Small intestine (tissue), 7 donors: Measurements from ENCODE around the gene PCED1A. TPM values are rescaled to one million over a fixed set of nuclear protein-coding genes. Genes with fewer than 3 reads are reported as not detected.

Experiments
- DNase-seq, 2 donors: peaks; one replicate each; pipeline versions ENCODE4 v3.0.0 to v3.0.0-alpha.2; 2013
- FAIRE-seq: peaks from 2 replicates; lab custom pipeline; 2012; peaks lifted over from hg19 to GRCh38; lab: Jason Lieb, UNC
- H3K27ac ChIP-seq, 3 donors: one replicate each; pipeline ENCODE4 v1.5.1; 2013; ENCODE audit warnings: low read length in 2 of 3, mild to moderate bottlenecking in 2 of 3, control low read depth in 1 of 3, inconsistent platforms in 1 of 3, low read depth in 1 of 3, moderate library complexity in 1 of 3
- H3K27me3 ChIP-seq, 3 donors: one replicate each; pipeline ENCODE4 v1.6.1; 2013; ENCODE audit warnings: low read length in 3 of 3, inconsistent platforms in 1 of 3; ENCODE audit not compliant: control insufficient read depth in 3 of 3, insufficient read depth in 3 of 3
- H3K36me3 ChIP-seq, 3 donors: one replicate each; pipeline ENCODE4 v1.6.1; 2013; ENCODE audit warnings: low read length in 3 of 3, inconsistent platforms in 1 of 3, low read depth in 1 of 3, mild to moderate bottlenecking in 1 of 3, moderate library complexity in 1 of 3; ENCODE audit not compliant: control insufficient read depth in 3 of 3, insufficient read depth in 2 of 3
- H3K4me1 ChIP-seq, 3 donors: one replicate each; pipeline ENCODE4 v1.6.1; 2013; ENCODE audit warnings: low read length in 2 of 3, inconsistent platforms in 1 of 3, low read depth in 1 of 3, mild to moderate bottlenecking in 1 of 3, moderate library complexity in 1 of 3; ENCODE audit not compliant: control insufficient read depth in 3 of 3, insufficient read depth in 2 of 3
- H3K4me3 ChIP-seq, 3 donors: one replicate each; pipeline ENCODE4 v1.5.1; 2013; ENCODE audit warnings: low read length in 3 of 3, control low read depth in 1 of 3, inconsistent platforms in 1 of 3, low read depth in 1 of 3, mild to moderate bottlenecking in 1 of 3, moderate library complexity in 1 of 3
- H3K9me3 ChIP-seq, 2 donors: one replicate each; pipeline ENCODE4 v1.6.1; 2013; ENCODE audit warnings: low read depth in 1 of 2, low read length in 1 of 2; ENCODE audit not compliant: control insufficient read depth in 2 of 2, insufficient read depth in 1 of 2
- WGBS, 3 donors: extraction: QIAGEN DNeasy Blood & Tissue Kit; methylation state at CpG; one replicate each; pipeline ENCODE4 v1.1.7; 2013; 5-methylcytosine and 5-hydroxymethylcytosine counted together
- polyA plus RNA-seq, 4 donors: library from polyadenylated mRNA; stranded (reverse) in 3 of 4; unstranded in 1 of 4; fragments of 200-250 nt in 3 of 4; fragments of 120-200 nt in 1 of 4; gene quantifications; one replicate each; pipeline versions ENCODE4 v1.2.1 to v1.2.3, GENCODE V29; 2013
- donor health status: healthy with polysubstance abuse.
- donor health status: control.
- donor health status: control.
- donor health status: Bipolar disorder and iron deficiency.
- donor health status: healthy.

The PCED1A gene
- polyA plus RNA-seq, 4 donors = 19.9 to 63.3 (median 37.2) TPM

DNA sequence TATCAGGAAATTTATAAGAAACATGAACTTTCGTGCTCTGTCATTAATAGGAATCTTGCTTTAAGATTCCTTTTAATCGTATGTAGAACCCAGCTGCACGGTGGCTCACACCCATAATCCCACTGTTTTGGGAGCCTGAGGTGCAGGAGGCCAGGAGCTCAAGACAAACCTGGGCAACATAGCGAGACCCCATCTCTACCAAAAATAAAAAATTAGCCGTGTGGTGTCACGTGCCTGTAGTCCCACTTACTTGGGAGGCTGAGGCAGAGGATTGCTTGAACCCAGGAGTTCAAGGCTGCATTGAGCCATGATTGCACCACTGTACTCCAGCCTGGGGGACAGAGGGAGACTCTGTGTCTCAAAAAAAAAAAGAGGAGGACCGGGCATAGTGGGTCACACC, 40.2 kb upstream of the PCED1A start:
- DNase-seq (no peak), FAIRE-seq (no peak)
- H3K4me3 ChIP-seq = no peak overlapping the region
- WGBS, 3 donors = 86 to 93% (median 91%) methylated on average over 7 of the region's 7 CpGs
- H3K4me1 ChIP-seq = no peaks in the 10 kb centered on the region
- no peak overlapping the region for H3K27ac ChIP-seq
- H3K9me3 ChIP-seq = no peaks in the 10 kb centered on the region
- peaks cover 0 to 13% (median 0%) of the 10 kb centered on the region in 3 donors for H3K36me3 ChIP-seq
- no peaks in the 10 kb centered on the region for H3K27me3 ChIP-seq

DNA sequence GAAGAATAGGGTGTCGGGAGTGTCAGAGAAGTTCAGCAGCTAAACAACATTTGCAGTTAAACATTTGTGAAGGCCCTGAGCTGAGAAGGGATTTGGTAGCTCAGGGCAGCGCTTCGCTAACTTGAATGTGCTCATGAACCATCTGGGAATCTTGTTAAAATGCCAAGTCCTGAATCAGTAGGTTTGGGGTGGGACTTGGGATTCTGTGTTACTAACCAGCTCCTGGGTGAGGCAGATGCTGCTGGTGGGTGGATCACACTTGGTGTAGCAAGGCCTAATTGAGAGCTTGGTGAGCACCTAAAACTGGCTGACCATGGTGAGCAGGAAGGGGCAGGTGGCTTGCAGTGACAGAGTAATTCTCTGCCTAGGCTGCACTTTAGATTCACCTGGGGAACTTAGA, 38.7 kb upstream of the PCED1A start:
- FAIRE-seq (no peak), DNase-seq (no peak)
- peaks cover 0 to 14% (median 0%) of the 10 kb centered on the region in 3 donors for H3K36me3 ChIP-seq
- H3K4me3 ChIP-seq = no peak overlapping the region
- no peak overlapping the region for H3K27ac ChIP-seq
- H3K9me3 ChIP-seq = no peaks in the 10 kb centered on the region
- peaks cover 0 to 5% (median 4%) of the 10 kb centered on the region in 3 donors for H3K4me1 ChIP-seq
- no peaks in the 10 kb centered on the region for H3K27me3 ChIP-seq
- 71 to 85% (median 83%) methylated on average over 3 of the region's 3 CpGs for WGBS, 3 donors

DNA sequence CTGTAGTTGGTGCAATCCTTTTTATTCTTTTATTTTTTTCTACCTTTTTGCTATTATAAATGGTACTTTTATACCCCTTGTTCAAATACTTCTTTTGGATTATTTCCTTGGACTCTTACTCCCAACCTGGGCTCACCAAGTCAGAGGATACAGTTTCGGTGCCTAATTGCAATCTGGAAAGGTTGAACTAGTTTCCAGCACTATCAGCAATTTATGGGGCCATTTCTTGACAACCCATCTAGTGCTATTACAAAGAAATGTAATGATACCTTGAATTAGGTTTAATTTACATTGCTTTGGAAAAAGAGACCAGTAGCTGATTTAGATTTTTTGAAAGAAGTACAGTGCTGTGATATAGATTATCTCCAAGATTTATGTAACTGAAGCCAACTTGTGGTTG, 38.1 kb upstream of the PCED1A start:
- 91 to 97% (median 97%) methylated on average over 1 of the region's 1 CpG for WGBS, 3 donors
- DNase-seq (no peak), FAIRE-seq (no peak)
- no peak overlapping the region for H3K4me3 ChIP-seq
- no peaks in the 10 kb centered on the region for H3K9me3 ChIP-seq
- H3K36me3 ChIP-seq = peaks cover 0 to 14% (median 0%) of the 10 kb centered on the region in 3 donors
- H3K4me1 ChIP-seq = peaks cover 0 to 5% (median 4%) of the 10 kb centered on the region in 3 donors
- H3K27ac ChIP-seq = no peak overlapping the region
- no peaks in the 10 kb centered on the region for H3K27me3 ChIP-seq

DNA sequence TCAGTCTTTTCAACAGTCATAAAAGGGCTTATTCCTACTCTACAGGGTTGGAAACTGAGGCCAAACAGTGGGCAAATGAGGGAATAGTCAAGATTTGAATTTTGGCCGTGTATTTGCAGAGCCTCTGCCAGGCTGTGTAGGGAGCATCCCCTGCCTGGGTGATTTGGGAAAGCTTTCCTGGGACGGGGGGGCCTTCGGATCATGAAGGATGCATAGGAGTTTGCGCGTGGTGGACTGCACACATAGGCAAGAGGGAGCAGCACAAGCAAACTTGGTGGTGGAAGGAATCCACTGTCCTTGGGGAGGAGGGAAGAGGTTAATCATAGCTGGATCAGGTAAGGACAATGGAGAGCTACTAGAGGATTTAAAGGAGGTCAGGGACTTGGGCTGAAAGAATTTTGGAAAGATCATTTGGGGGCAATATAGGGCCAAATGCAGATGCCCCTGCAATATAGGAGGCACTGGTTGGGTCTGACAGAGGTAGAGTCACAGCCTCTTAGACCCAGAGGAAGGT, 35.3 kb upstream of the PCED1A start:
- no peak overlapping the region for H3K27ac ChIP-seq
- FAIRE-seq = no peak
- H3K27me3 ChIP-seq = peaks cover 0 to 22% (median 0%) of the 10 kb centered on the region in 3 donors
- WGBS, 3 donors = 93 to 97% (median 95%) methylated on average over 5 of the region's 5 CpGs
- no peaks in the 10 kb centered on the region for H3K9me3 ChIP-seq
- no peak overlapping the region for H3K4me3 ChIP-seq
- H3K4me1 ChIP-seq = peaks cover 0 to 11% (median 4%) of the 10 kb centered on the region in 3 donors
- no peak for DNase-seq
- peaks cover 0 to 12% (median 0%) of the 10 kb centered on the region in 3 donors for H3K36me3 ChIP-seq

DNA sequence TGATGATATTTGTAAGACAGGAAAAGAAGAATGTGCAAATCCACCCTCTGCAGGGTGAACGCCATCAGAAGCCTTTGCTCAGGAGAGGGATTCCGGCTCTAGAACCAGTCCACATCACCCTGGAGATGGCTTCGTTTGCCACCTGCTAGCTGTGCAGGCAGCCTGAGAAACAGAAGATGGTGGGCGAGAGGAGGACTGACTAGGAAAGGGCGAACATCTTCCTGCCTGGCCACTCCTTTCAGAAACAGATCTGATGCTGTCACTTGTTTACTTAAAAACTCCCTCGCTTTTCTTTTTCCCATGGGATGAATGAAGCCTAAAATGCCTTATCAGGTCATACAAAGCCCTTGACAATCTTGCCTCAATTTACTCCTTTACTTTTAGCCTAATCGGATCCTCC, 34.0 kb upstream of the PCED1A start:
- FAIRE-seq (no peak), DNase-seq (peak; percentile 11 to 17)
- no peaks in the 10 kb centered on the region for H3K9me3 ChIP-seq
- H3K36me3 ChIP-seq = peaks cover 0 to 12% (median 0%) of the 10 kb centered on the region in 3 donors
- H3K27ac ChIP-seq = no peak overlapping the region
- WGBS, 3 donors = 20 to 28% (median 23%) methylated on average over 7 of the region's 7 CpGs
- peaks cover 0 to 11% (median 4%) of the 10 kb centered on the region in 3 donors for H3K4me1 ChIP-seq
- peaks cover 0 to 26% (median 0%) of the 10 kb centered on the region in 3 donors for H3K27me3 ChIP-seq
- peak overlapping the region in 2 of 3 donors; percentile 17 to 96 for H3K4me3 ChIP-seq

DNA sequence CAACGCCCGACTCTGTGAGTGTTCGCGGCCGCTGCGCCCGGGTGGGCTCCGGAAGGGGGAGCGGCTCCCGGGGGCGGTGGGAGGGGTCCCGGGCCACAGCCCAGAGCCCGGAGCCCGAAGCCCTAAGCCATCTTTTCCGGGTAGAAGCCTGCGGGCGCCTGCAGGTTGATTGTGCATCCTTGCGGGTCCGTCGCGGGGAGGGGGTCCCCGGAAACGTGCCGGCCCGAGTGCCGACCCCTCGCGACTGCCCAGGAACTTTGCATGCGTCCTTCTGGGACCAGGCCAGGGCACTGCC, 33.2 kb upstream of the PCED1A start:
- no peak for FAIRE-seq

DNA sequence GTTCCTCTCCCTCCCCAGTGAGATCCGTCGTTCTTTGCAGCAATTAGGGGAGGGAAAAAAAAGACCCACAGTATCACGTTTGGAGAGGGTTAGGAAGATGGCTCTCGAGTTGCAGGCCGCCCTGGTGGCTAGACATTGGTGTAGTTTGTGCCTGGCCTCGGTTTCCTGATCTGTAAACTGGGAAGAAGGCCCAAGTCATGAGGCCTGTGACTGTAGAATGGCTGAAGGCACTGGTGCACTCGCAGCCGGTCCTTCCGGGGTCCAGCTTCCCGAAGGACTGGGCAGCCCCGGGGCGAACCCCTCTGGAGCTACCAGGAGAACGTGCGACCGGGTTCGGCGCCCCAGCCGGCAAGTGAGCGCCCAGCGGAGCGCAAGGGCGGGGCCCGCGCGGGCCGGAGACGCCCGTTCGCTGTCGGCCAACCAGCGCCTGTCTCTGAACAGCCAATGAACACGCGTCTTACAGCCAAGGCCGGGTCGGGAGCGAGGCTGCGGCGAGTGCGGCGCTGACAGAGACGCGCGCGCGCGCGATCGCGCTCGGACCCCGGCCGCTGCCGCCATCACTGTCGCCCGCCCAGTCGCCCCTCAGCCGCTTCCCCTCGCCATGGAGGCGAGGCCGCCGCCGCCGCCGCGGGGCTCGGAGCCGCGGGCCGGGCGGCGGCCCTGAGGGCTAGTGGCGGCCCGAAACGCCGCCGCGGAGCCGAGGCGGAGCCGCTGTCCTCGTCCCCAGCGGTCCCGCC, 32.7 kb upstream of the PCED1A start, which contains the start of gene PTPRA:
Gene PTPRA (plus strand): TSS at position 472 of the 737 bp plus-strand sequence. CDS start 90,797 bp downstream, outside the sequence.
- H3K27ac ChIP-seq = peak within 1 kb of the TSS; percentile 22 to 85 (median 46)
- peaks cover 0 to 11% (median 4%) of the 10 kb centered on the region in 3 donors for H3K4me1 ChIP-seq
- H3K9me3 ChIP-seq = no peaks in the 10 kb centered on the region
- H3K36me3 ChIP-seq = peaks cover 0 to 9% (median 0%) of the 10 kb centered on the region in 3 donors
- DNase-seq = peak; percentile 91 to 96
- WGBS, 3 donors = 0% methylated on average over 41 to 83 of the region's 83 CpGs
- peak within 1 kb of the TSS; percentile 75 to 97 (median 96) for H3K4me3 ChIP-seq
- FAIRE-seq = no peak
- peaks cover 0 to 26% (median 0%) of the 10 kb centered on the region in 3 donors for H3K27me3 ChIP-seq

More for the DNA sequence above, 33.2 kb upstream of the PCED1A start:
- DNase-seq = peak in 1 of 2 donors; percentile 39
- Histone ChIP-seq H3K4me1 (peaks cover 0 to 11% (median 4%) of the 10 kb centered on the region in 3 donors), H3K27ac (peak overlapping the region; percentile 22 to 85 (median 46)), H3K9me3 (no peaks in the 10 kb centered on the region), H3K36me3 (peaks cover 0 to 10% (median 0%) of the 10 kb centered on the region in 3 donors), H3K4me3 (peak overlapping the region; percentile 75 to 97 (median 96)), H3K27me3 (peaks cover 0 to 26% (median 0%) of the 10 kb centered on the region in 3 donors)
- 0 to 1% (median 0%) methylated on average over 16 to 29 of the region's 29 CpGs for WGBS, 3 donors

DNA sequence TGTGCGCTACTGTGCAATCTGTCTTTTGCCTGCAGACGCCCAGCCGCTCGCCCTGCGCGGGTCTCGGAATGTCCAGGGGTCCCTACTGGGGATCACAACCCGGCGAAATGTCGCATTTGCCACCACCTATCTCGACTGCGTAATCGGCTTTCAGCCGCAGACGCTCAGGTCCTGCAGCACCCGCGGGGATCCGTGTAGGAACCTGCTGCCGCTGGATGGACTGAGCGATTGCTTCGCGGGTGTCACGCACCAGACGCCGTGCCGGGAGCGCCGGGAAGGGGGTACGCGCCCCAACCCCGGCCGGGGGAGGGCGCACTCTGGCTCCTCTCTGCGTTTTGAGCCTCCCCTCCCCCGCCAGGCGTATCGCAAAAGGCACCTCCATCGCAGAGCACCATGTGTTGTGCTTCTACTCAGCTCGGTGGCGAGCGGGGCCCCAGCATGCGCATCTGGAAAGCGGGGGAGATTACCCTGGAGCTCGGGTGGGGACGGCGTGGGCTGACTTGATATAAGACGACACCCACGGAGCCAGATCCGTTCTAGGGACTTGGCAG, 32.1 kb upstream of the PCED1A start:
- H3K4me3 ChIP-seq = peak overlapping the region; percentile 70 to 97 (median 75)
- peaks cover 0 to 6% (median 0%) of the 10 kb centered on the region in 3 donors for H3K36me3 ChIP-seq
- 0 to 1% (median 0%) methylated on average over 49 of the region's 49 CpGs for WGBS, 3 donors
- H3K27me3 ChIP-seq = peaks cover 0 to 26% (median 0%) of the 10 kb centered on the region in 3 donors
- FAIRE-seq (no peak), DNase-seq (peak; percentile 63 to 75)
- H3K4me1 ChIP-seq = peaks cover 0 to 11% (median 4%) of the 10 kb centered on the region in 3 donors
- H3K27ac ChIP-seq = peak overlapping the region in 1 of 3 donors; percentile 85
- no peaks in the 10 kb centered on the region for H3K9me3 ChIP-seq
